Mesothelial cell of epicardium (in vitro differentiated cells): ENCODE data around the gene ZNF629. TPM values are rescaled to one million over a fixed set of nuclear protein-coding genes. Genes with fewer than 3 reads are reported as not detected.

Experiments used
- DNase-seq, 2 experiments: peaks; one replicate each; pipeline ENCODE4 v3.0.0; 2021; ENCODE audit warnings: low spot score in 2 of 2; ENCODE audit not compliant: unreplicated experiment in 2 of 2
- H3K27ac Mint-ChIP-seq: 2 replicates; pipeline ENCODE4 v1.8.0; 2021; ENCODE audit warnings: mixed read lengths
- H3K27me3 Mint-ChIP-seq: 2 replicates; pipeline ENCODE4 v1.8.0; 2021; ENCODE audit warnings: low read depth, mixed read lengths
- H3K36me3 Mint-ChIP-seq: 2 replicates; pipeline ENCODE4 v1.8.0; 2021; ENCODE audit warnings: mixed read lengths
- H3K4me1 Mint-ChIP-seq: 2 replicates; pipeline ENCODE4 v1.8.0; 2021; ENCODE audit warnings: mixed read lengths
- H3K4me3 Mint-ChIP-seq: 2 replicates; pipeline ENCODE4 v1.8.0; 2021; ENCODE audit warnings: mild to moderate bottlenecking, moderate library complexity, mixed read lengths
- H3K9me3 Mint-ChIP-seq: 2 replicates; pipeline ENCODE4 v1.8.0; 2021; ENCODE audit warnings: mixed read lengths
- total RNA-seq: library from RNA; stranded (reverse); gene quantifications from 3 replicates; pipeline ENCODE4 v1.2.1, GENCODE V29; 2021
- TF ChIP-seq, protein P1 (sequence below): fragments of 200-600 bp; sonication (generic); IDR thresholded peaks from one replicate; pipeline ENCODE4 v1.5.0; 2021; ENCODE audit warnings: antibody characterized with exemption; ENCODE audit not compliant: unreplicated experiment

The ZNF629 gene
- total RNA-seq, 1 donor from 2014 or later: 40.8 TPM

DNA sequence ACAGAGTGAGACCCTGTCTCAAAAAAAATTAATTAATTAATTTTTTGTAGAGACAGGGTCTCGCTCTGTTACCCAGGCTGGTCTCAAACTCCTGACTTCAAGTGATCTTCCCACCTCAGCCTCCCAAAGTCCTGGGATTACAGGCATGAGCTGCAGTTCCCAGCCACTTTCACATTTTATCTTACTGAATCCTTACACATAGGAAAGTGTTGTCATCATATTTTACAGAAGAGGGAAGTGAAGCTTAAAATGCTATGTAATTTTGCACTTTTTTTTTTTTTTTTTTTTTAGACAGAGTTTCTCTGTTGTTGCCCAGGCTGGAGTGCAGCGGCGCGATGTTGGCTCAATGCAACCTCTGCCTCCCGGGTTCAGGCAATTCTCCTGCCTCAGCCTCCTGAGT, 21.1 kb upstream of the ZNF629 start:
- Mint-ChIP-seq H3K36me3 (no peaks in the 10 kb centered on the region), H3K9me3 (no peaks in the 10 kb centered on the region), H3K4me3 (no peak overlapping the region), H3K27me3 (no peaks in the 10 kb centered on the region), H3K4me1 (peaks cover 15% of the 10 kb centered on the region), H3K27ac (peak overlapping the region; percentile 59)
- TF ChIP-seq, protein P1, sequence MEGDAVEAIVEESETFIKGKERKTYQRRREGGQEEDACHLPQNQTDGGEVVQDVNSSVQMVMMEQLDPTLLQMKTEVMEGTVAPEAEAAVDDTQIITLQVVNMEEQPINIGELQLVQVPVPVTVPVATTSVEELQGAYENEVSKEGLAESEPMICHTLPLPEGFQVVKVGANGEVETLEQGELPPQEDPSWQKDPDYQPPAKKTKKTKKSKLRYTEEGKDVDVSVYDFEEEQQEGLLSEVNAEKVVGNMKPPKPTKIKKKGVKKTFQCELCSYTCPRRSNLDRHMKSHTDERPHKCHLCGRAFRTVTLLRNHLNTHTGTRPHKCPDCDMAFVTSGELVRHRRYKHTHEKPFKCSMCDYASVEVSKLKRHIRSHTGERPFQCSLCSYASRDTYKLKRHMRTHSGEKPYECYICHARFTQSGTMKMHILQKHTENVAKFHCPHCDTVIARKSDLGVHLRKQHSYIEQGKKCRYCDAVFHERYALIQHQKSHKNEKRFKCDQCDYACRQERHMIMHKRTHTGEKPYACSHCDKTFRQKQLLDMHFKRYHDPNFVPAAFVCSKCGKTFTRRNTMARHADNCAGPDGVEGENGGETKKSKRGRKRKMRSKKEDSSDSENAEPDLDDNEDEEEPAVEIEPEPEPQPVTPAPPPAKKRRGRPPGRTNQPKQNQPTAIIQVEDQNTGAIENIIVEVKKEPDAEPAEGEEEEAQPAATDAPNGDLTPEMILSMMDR: no peak
- DNase-seq: no peak

DNA sequence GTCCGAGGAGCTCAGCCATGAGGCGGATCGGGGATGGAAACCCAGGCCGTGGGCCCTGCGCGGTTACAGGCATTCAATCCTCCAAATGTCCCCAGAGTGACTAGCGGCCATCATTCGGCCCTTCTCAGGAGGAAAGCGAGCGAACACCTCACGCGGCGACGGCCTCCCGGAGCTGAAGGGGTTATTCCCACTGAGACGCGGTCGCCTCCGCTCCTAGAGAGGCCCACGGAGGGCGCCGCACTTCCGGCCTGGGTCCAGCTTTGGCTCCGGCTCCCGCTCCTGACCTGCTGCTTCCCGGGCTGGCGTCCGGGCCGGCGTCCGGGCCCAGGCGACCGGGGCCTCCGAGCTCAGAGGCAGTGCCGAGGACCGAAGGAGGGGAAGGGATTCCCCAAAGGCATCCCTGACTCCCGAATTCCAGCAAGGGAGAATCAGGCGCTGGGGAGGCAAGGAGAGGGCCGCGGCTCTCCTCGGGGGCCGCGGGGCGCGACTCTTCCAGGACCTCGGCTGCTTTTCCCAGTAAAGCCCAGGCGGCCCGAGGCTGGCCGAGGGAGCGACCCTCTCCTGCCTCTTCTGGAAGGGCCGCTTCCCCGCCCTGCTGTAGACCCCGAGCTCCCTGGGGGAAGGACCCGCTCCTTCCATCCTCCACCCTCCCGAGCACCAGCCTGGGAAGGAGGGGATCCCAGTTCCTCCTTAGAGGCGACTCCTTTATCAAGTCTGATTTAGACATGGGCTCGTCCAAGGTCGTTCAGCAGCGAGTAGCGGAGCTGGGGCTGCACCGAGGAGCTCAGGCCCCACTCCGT, 18.6 kb upstream of the ZNF629 start:
- Mint-ChIP-seq H3K27me3 (no peaks in the 10 kb centered on the region), H3K4me3 (peak overlapping the region; percentile 76), H3K4me1 (peaks cover 15% of the 10 kb centered on the region), H3K36me3 (no peaks in the 10 kb centered on the region), H3K9me3 (no peaks in the 10 kb centered on the region), H3K27ac (peak overlapping the region; percentile 95)
- TF ChIP-seq, protein P1: no peak
- DNase-seq: peak; percentile 57 to 75

- no peak for DNase-seq
- Mint-ChIP-seq H3K27me3 (no peaks in the 10 kb centered on the region), H3K36me3 (no peaks in the 10 kb centered on the region), H3K27ac (peak overlapping the region; percentile 71), H3K4me1 (peaks cover 15% of the 10 kb centered on the region), H3K4me3 (peak overlapping the region; percentile 76), H3K9me3 (no peaks in the 10 kb centered on the region)
- TF ChIP-seq, protein P1: no peak
Observed at GRCh38 chr16:30805056-30805369, 18.0 kb upstream of the ZNF629 start.

DNA sequence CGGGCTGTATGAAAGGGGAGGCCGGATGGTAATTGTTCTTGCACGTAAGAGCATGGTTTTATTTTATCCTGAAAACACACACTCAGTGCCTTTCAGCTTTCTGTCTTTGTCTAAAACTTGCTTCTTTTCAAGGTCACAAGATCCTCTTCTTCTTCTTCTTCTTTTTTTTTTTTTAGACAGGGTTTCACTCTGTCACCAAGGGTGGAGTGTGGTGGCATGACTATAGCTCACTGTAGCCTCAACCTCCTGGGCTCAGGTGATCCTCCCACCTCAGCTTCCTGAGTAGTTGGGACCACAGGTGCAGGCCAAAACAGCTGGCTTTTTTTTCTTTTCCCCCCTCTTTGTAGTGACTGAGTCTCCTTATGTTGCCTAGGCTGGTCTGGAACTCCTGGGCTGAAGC, 15.9 kb upstream of the ZNF629 start:
- H3K27ac Mint-ChIP-seq: peak overlapping the region; percentile 41

DNA sequence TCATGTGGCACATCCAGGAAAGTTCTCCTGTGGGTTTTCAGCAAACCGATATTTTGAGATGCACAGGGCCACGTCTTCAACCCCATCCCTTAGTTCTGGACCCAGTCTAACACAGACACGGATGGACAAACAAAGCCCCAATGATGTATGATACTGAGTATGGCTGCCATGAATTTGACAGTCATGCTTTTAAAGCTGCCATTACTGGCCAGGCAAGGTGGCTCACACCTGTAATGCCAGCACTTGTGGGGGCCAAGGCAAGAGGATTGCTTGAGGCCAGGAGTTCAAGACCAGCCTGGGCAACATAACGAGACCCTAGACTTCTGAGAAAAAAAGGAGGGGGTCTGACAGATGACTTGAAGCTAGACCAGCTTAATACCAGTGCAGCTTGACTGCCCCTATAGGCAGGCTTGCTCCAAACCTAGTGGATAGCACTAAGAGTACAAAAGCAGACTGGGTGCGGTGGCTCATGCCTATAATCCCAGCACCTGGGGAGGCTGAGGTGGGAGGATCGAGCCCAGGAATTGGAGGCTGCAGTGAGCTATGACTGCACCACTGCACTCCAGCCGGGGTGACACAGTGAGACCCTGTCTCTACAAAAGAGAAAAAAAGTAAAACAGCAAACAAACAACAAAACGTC, 10.8 kb upstream of the ZNF629 start:
- no peaks in the 10 kb centered on the region for H3K9me3 Mint-ChIP-seq
- H3K36me3 Mint-ChIP-seq: no peaks in the 10 kb centered on the region
- no peaks in the 10 kb centered on the region for H3K4me1 Mint-ChIP-seq
- DNase-seq: no peak
- TF ChIP-seq, protein P1: no peak
- no peaks in the 10 kb centered on the region for H3K27me3 Mint-ChIP-seq
- no peak overlapping the region for H3K27ac Mint-ChIP-seq
- H3K4me3 Mint-ChIP-seq: no peak overlapping the region

More for the DNA sequence above, 15.9 kb upstream of the ZNF629 start:
- Mint-ChIP-seq H3K4me3 (no peak overlapping the region), H3K27me3 (no peaks in the 10 kb centered on the region), H3K9me3 (no peaks in the 10 kb centered on the region), H3K36me3 (no peaks in the 10 kb centered on the region), H3K4me1 (peaks cover 12% of the 10 kb centered on the region)
- TF ChIP-seq, protein P1: no peak
- DNase-seq: no peak
